IMR-90 (cell line): ENCODE results near the gene SEPHS2. TPM values are rescaled to one million over a fixed set of nuclear protein-coding genes. Genes with fewer than 3 reads are reported as not detected.
"Not testable (repeated sequence)": the region's sequence is repeated elsewhere in the genome, so short reads cannot be mapped to it uniquely, and the experiment has no call there.

Experiments
- ATAC-seq: fragments of 200-7000 bp; cut with Tn5 transposase; 2 replicates; pipeline ENCODE4 v1.9.1; 2020; ENCODE audit warnings: low read depth, mild to moderate bottlenecking, moderate library complexity
- BruUV-seq: library from RNA; stranded (reverse); fragments of 400-500 nt; replicated peaks from 2 replicates; lab custom pipeline; 2021; lab: Mats Ljungman, UMichigan
- CTCF ChIA-PET: fragments of 300-600 bp; formaldehyde crosslinking; extraction: SDS; loops from one replicate; lab custom pipeline; 2021; ENCODE audit warnings: antibody characterized with exemption; lab: Yijun Ruan, JAX
- POLR2A ChIA-PET: fragments of 300-600 bp; sonication (Branson Sonifier 250); formaldehyde crosslinking; loops from one replicate; lab custom pipeline; 2022; ENCODE audit warnings: antibody characterized with exemption; ENCODE audit not compliant: unreplicated experiment; lab: Charles Lee
- DNase-seq: peaks from one replicate; pipeline ENCODE4 v3.0.0; 2013
- H2AFZ ChIP-seq: replicated peaks from 2 replicates; pipeline ENCODE3; 2013; ENCODE audit warnings: low read length, mild to moderate bottlenecking; ENCODE audit not compliant: poor library complexity
- H2AK5ac ChIP-seq: 2 replicates; pipeline ENCODE4 v1.6.1; 2013; ENCODE audit warnings: low read depth, low read length, inconsistent platforms
- H2AK9ac ChIP-seq: replicated peaks from 2 replicates; pipeline ENCODE3; 2013; ENCODE audit warnings: mild to moderate bottlenecking, low read depth, low read length, moderate library complexity; ENCODE audit not compliant: poor library complexity
- H2BK120ac ChIP-seq: 2 replicates; pipeline ENCODE4 v1.6.1; 2013; ENCODE audit warnings: low read depth, low read length, inconsistent platforms
- H2BK15ac ChIP-seq: 3 replicates; pipeline ENCODE4 v1.6.1; 2013; ENCODE audit warnings: low read depth, low read length, inconsistent platforms
- H2BK20ac ChIP-seq: 2 replicates; pipeline ENCODE4 v1.6.1; 2013; ENCODE audit warnings: low read depth, mild to moderate bottlenecking, inconsistent platforms, low read length, moderate library complexity
- H2BK5ac ChIP-seq: 2 replicates; pipeline ENCODE4 v1.6.1; 2013; ENCODE audit warnings: mild to moderate bottlenecking, low read depth, low read length, inconsistent platforms; ENCODE audit not compliant: poor library complexity, severe bottlenecking
- H3K14ac ChIP-seq: replicated peaks from 2 replicates; pipeline ENCODE4 v1.6.1; 2013; ENCODE audit warnings: low read depth, low read length, inconsistent platforms
- H3K18ac ChIP-seq: 2 replicates; pipeline ENCODE4 v1.6.1; 2013; ENCODE audit warnings: low read depth, low read length, control low read depth
- H3K23ac ChIP-seq: 2 replicates; pipeline ENCODE4 v1.6.1; 2013; ENCODE audit warnings: low read depth, low read length, inconsistent platforms
- H3K27ac ChIP-seq: 2 replicates; pipeline ENCODE4 v1.5.1; 2013; ENCODE audit warnings: mild to moderate bottlenecking, control low read depth, low read length; ENCODE audit not compliant: insufficient read depth
- H3K27me3 ChIP-seq: 2 replicates; pipeline ENCODE4 v1.6.1; 2013; ENCODE audit warnings: low read length; ENCODE audit not compliant: control insufficient read depth, insufficient read depth
- H3K36me3 ChIP-seq: 2 replicates; pipeline ENCODE4 v1.6.1; 2013; ENCODE audit warnings: low read length, mixed read lengths; ENCODE audit not compliant: control insufficient read depth, insufficient read depth
- H3K4ac ChIP-seq: 2 replicates; pipeline ENCODE4 v1.6.1; 2013; ENCODE audit warnings: low read depth, low read length, inconsistent platforms
- H3K4me1 ChIP-seq: 2 replicates; pipeline ENCODE4 v1.6.1; 2013; ENCODE audit warnings: low read length, mixed read lengths; ENCODE audit not compliant: control insufficient read depth, insufficient read depth
- H3K4me2 ChIP-seq: 2 replicates; pipeline ENCODE4 v1.6.1; 2013; ENCODE audit warnings: low read depth, mild to moderate bottlenecking, control low read depth, low read length, moderate library complexity
- H3K4me3 ChIP-seq: 2 replicates; pipeline ENCODE4 v1.5.1; 2013; ENCODE audit warnings: low read depth, mild to moderate bottlenecking, control low read depth, low read length, moderate library complexity; ENCODE audit not compliant: insufficient read depth
- H3K56ac ChIP-seq: 2 replicates; pipeline ENCODE4 v1.6.1; 2013; ENCODE audit warnings: low read length, inconsistent platforms; ENCODE audit not compliant: insufficient read depth; ENCODE audit errors: extremely low read depth
- H3K79me1 ChIP-seq, 2 experiments: 2 replicates each; pipeline ENCODE4 v1.6.1; 2013; ENCODE audit warnings: low read length in 2 of 2, inconsistent platforms in 1 of 2, low read depth in 1 of 2
- H3K9ac ChIP-seq: 2 replicates; pipeline ENCODE4 v1.6.1; 2013; ENCODE audit warnings: low read depth, low read length, control low read depth
- H3K9me1 ChIP-seq: 2 replicates; pipeline ENCODE4 v1.6.1; 2013; ENCODE audit warnings: low read length, inconsistent platforms; ENCODE audit not compliant: insufficient read depth
- H3K9me3 ChIP-seq: 2 replicates; pipeline ENCODE4 v1.6.1; 2013; ENCODE audit warnings: low read length; ENCODE audit not compliant: control insufficient read depth, insufficient read depth
- H4K20me1 ChIP-seq: 2 replicates; pipeline ENCODE4 v1.6.1; 2013; ENCODE audit warnings: low read length, inconsistent platforms; ENCODE audit not compliant: insufficient read depth
- H4K5ac ChIP-seq: 2 replicates; pipeline ENCODE4 v1.6.1; 2013; ENCODE audit warnings: mild to moderate bottlenecking, low read depth, low read length, control low read depth
- H4K8ac ChIP-seq, 2 experiments: 2 replicates each; pipeline ENCODE4 v1.6.1; 2013; ENCODE audit warnings: low read depth in 2 of 2, low read length in 2 of 2, control low read depth in 1 of 2, inconsistent platforms in 1 of 2
- H4K91ac ChIP-seq: 2 replicates; pipeline ENCODE4 v1.6.1; 2013; ENCODE audit warnings: low read depth, low read length, inconsistent platforms; ENCODE audit not compliant: insufficient read depth
- WGBS, 2 experiments: methylation state at CpG; one replicate each; pipeline versions ENCODE4 v1.1.5 to v1.1.7; 2013; ENCODE audit warnings: missing lambda C conversion rate in 2 of 2; ENCODE audit not compliant: insufficient read length in 1 of 2; ENCODE audit errors: extremely low coverage in 2 of 2; 5-methylcytosine and 5-hydroxymethylcytosine counted together
- dilution Hi-C: fragments of 300-500 bp; cut with HindIII; formaldehyde crosslinking; loops from one replicate; pipeline ENCODE4 v1.14.3; 2018; ENCODE audit warnings: low sequenced_read_pairs; ENCODE audit not compliant: unreplicated experiment
- in situ Hi-C: fragments of 300-500 bp; cut with MboI; formaldehyde crosslinking; loops from 3 replicates; pipeline ENCODE4 v1.14.3; 2019; ENCODE audit warnings: low sequenced_read_pairs, inconsistent platforms, mixed read lengths
- intact Hi-C: fragments of 100-400 bp; cut with micrococcal nuclease; formaldehyde crosslinking; loops from 2 replicates; pipeline ENCODE4 v1.10.0; 2022
- polyA plus RNA-seq, 3 experiments: library from polyadenylated mRNA; depleted of rRNA; stranded (reverse); fragments of >200 nt; gene quantifications; 2 replicates each; pipeline ENCODE4 v1.2.3, GENCODE V29; 2012; ENCODE audit warnings: low replicate concordance in 1 of 3
- total RNA-seq: library from RNA; depleted of rRNA; stranded (reverse); fragments of >200 nt; gene quantifications from 2 replicates; pipeline ENCODE4 v1.2.3, GENCODE V29; 2012

The SEPHS2 gene
- total and polyA plus RNA-seq, 2 of the 4 experiments (the other 2 are of a cell fraction): 10.4 to 31.4 TPM

DNA sequence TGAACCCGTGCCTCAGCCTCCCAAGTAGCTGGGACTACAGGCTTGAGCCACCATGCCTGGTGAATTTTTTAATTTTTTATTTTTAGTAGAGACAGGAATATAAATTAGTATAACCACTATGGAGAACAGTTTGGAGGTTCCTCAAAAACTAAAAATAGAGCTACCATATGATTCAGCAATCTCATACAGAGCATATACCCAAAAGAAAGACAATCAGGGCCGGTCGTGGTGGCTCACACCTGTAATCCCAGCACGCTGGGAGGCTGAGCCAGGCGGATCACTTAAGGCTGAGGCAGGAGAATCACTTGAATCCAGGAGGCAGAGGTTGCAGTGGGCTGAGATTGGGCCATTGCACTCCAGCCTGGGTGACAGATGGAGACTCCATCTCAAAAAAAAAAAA, 15.8 kb upstream of the SEPHS2 start:
- H3K9ac ChIP-seq, H2AK9ac ChIP-seq, H3K4me2 ChIP-seq, H2BK15ac ChIP-seq, H2BK5ac ChIP-seq, in situ Hi-C loops, H3K4ac ChIP-seq, H3K23ac ChIP-seq, H4K5ac ChIP-seq, H2BK20ac ChIP-seq, dilution Hi-C loops, ATAC-seq, DNase-seq, H3K14ac ChIP-seq, H3K18ac ChIP-seq, H3K9me1 ChIP-seq, H3K27ac ChIP-seq, H2AK5ac ChIP-seq, POLR2A ChIA-PET, H2AFZ ChIP-seq, H3K36me3 ChIP-seq, intact Hi-C loops, H3K4me1 ChIP-seq, H3K9me3 ChIP-seq, H4K91ac ChIP-seq, H4K8ac ChIP-seq, H3K56ac ChIP-seq, BruUV-seq, H3K4me3 ChIP-seq, H2BK120ac ChIP-seq, H3K79me1 ChIP-seq, H4K20me1 ChIP-seq: not testable (repeated sequence)
- peaks cover 10% of the 10 kb centered on the region for H3K27me3 ChIP-seq
- 40% methylated on average over 2 of the region's 5 CpGs; no CpG with 5 or more reads in 1 of the 2 experiments for WGBS, 2 experiments
- CTCF ChIA-PET: interaction anchor here (0.6 kb wide), 1 partner anchor 8 kb away, joined by 4 read pairs; no protein-coding TSS in a partner anchor
